ENCODE results near the gene IQCF5. TPM values are rescaled to one million over a fixed set of nuclear protein-coding genes. Genes with fewer than 3 reads are reported as not detected.

Gene IQCF5
- total RNA-seq, 1 experiment from 2014 or later, result not detected

DNA sequence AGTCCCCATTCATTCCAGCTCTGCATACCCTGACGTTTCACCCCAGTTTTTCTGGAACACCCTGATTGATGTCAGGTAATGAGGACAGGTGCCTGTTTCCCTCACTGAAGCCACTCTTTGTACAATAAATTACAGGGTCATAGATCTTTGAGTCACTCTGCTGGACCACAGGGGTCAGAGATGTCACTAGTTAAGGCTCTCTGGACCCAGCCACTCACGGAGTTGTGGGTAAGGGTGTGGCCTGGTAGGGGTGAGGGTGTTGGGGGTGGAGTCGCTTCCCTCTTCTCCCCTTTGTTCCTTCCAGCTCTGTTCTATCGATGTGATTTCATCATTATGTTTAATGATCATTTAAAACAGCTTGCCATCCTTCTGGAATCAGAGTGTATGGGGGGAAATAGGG, 512 bp downstream of the IQCF5 start:
- H3K36me3 Mint-ChIP-seq (ENCODE audit: insufficient read depth, unreplicated experiment), result no peaks in the 10 kb centered on the region
- no peaks in the 10 kb centered on the region for H3K9me3 Mint-ChIP-seq (ENCODE audit: low read depth, unreplicated experiment)
- H3K27me3 Mint-ChIP-seq (ENCODE audit: unreplicated experiment), result no peaks in the 10 kb centered on the region
- peaks cover 12% of the 10 kb centered on the region for H3K4me1 Mint-ChIP-seq (ENCODE audit: low read depth, unreplicated experiment)
- no peak overlapping the region for H3K4me3 Mint-ChIP-seq (ENCODE audit: low read depth, unreplicated experiment)
- no peak overlapping the region for H3K27ac Mint-ChIP-seq (ENCODE audit: unreplicated experiment)
- intact Hi-C loops (cut with micrococcal nuclease; ENCODE audit: unreplicated experiment), result no loop called here
- CTCF ChIA-PET, result interaction anchor here (0.6 kb wide), 2 partner anchors 18 to 43 kb away, joined by 3 to 6 read pairs; no protein-coding TSS in a partner anchor
- DNase-seq, result peak; percentile 25
- BruUV-seq (replicated peaks), result no TSS peak
- no peak for TF ChIP-seq CTCF (IDR thresholded peaks at IDR 0.05; ENCODE audit: unreplicated experiment)

- intact Hi-C loops (cut with micrococcal nuclease; ENCODE audit: unreplicated experiment), result no loop called here
- peaks cover 12% of the 10 kb centered on the region for H3K4me1 Mint-ChIP-seq (ENCODE audit: low read depth, unreplicated experiment)
- no peak overlapping the region for H3K4me3 Mint-ChIP-seq (ENCODE audit: low read depth, unreplicated experiment)
- CTCF ChIA-PET, result interaction anchor here (0.6 kb wide), 1 partner anchor 42 kb away, joined by 3 read pairs; no protein-coding TSS in a partner anchor
- no peak overlapping the region for H3K27ac Mint-ChIP-seq (ENCODE audit: unreplicated experiment)
- no peaks in the 10 kb centered on the region for H3K27me3 Mint-ChIP-seq (ENCODE audit: unreplicated experiment)
- no peak for TF ChIP-seq CTCF (IDR thresholded peaks at IDR 0.05; ENCODE audit: unreplicated experiment)
- DNase-seq, result no peak
- no peaks in the 10 kb centered on the region for H3K36me3 Mint-ChIP-seq (ENCODE audit: insufficient read depth, unreplicated experiment)
- BruUV-seq (replicated peaks), result no TSS peak
- H3K9me3 Mint-ChIP-seq (ENCODE audit: low read depth, unreplicated experiment), result no peaks in the 10 kb centered on the region
Observed at GRCh38 chr3:51874411-51874810, 990 bp downstream of the IQCF5 start.

DNA sequence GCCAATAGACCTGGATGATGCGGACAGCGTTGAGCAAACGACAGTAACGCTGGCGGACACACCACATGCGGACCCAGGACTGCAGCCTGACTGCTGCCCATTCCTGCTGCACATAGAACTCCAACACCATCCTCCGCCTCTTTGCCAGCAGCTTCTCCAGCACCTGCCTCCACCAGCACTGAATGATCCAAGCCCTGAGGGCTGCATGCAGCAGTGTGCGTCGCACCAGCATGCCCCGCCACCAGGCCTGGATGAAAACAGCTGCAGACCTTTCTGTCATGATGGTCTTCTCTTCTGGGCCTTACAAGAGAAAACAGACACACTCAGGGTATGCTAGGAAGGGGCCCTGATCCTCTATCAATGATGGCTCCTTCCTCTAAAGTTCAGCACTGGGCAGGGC, 1.5 kb downstream of the IQCF5 start:
- no peak for DNase-seq
- TF ChIP-seq CTCF (IDR thresholded peaks at IDR 0.05; ENCODE audit: unreplicated experiment), result no peak
- H3K27me3 Mint-ChIP-seq (ENCODE audit: unreplicated experiment), result no peaks in the 10 kb centered on the region
- no peaks in the 10 kb centered on the region for H3K36me3 Mint-ChIP-seq (ENCODE audit: insufficient read depth, unreplicated experiment)
- BruUV-seq (replicated peaks), result no TSS peak
- no peak overlapping the region for H3K4me3 Mint-ChIP-seq (ENCODE audit: low read depth, unreplicated experiment)
- H3K27ac Mint-ChIP-seq (ENCODE audit: unreplicated experiment), result no peak overlapping the region
- intact Hi-C loops (cut with micrococcal nuclease; ENCODE audit: unreplicated experiment), result no loop called here
- peaks cover 12% of the 10 kb centered on the region for H3K4me1 Mint-ChIP-seq (ENCODE audit: low read depth, unreplicated experiment)
- no peaks in the 10 kb centered on the region for H3K9me3 Mint-ChIP-seq (ENCODE audit: low read depth, unreplicated experiment)
- CTCF ChIA-PET, result no interaction called here

- Mint-ChIP-seq H3K27me3 (ENCODE audit: unreplicated experiment) (no peaks in the 10 kb centered on the region), H3K4me3 (ENCODE audit: low read depth, unreplicated experiment) (no peak overlapping the region), H3K36me3 (ENCODE audit: insufficient read depth, unreplicated experiment) (no peaks in the 10 kb centered on the region), H3K9me3 (ENCODE audit: low read depth, unreplicated experiment) (no peaks in the 10 kb centered on the region), H3K4me1 (ENCODE audit: low read depth, unreplicated experiment) (peaks cover 12% of the 10 kb centered on the region), H3K27ac (ENCODE audit: unreplicated experiment) (no peak overlapping the region)
- no peak for DNase-seq
- CTCF ChIA-PET, result no interaction called here
- no TSS peak for BruUV-seq (replicated peaks)
- intact Hi-C loops (cut with micrococcal nuclease; ENCODE audit: unreplicated experiment), result no loop called here
- TF ChIP-seq CTCF (IDR thresholded peaks at IDR 0.05; ENCODE audit: unreplicated experiment), result no peak
Observed at GRCh38 chr3:51873253-51873766, 2.1 kb downstream of the IQCF5 start.
